ENCODE data around the gene CASP3.
"Not testable (repeated sequence)": the region's sequence is repeated elsewhere in the genome, so short reads cannot be mapped to it uniquely, and the experiment has no call there.

The CASP3 gene

GRCh38 chr4:184666670-184667069 is 17.4 kb upstream of the CASP3 start:
- no peak for DNase-seq (ENCODE audit: extremely low read depth, low read depth)
- no peak overlapping the region for H3K4me3 ChIP-seq (replicated peaks; ENCODE audit: low read depth, low read length)
- TF ChIP-seq CTCF (IDR thresholded peaks at IDR 0.05; ENCODE audit: low read depth, low read length, missing control alignments): no peak

GRCh38 chr4:184664445-184665210 is 15.4 kb upstream of the CASP3 start:
- no peak for DNase-seq (ENCODE audit: extremely low read depth, low read depth)
- H3K4me3 ChIP-seq (replicated peaks; ENCODE audit: low read depth, low read length): no peak overlapping the region
- TF ChIP-seq CTCF (IDR thresholded peaks at IDR 0.05; ENCODE audit: low read depth, low read length, missing control alignments): no peak

- DNase-seq (ENCODE audit: extremely low read depth, low read depth): no peak
- no peak overlapping the region for H3K4me3 ChIP-seq (replicated peaks; ENCODE audit: low read depth, low read length)
- TF ChIP-seq CTCF (IDR thresholded peaks at IDR 0.05; ENCODE audit: low read depth, low read length, missing control alignments): no peak
Measured at GRCh38 chr4:184662236-184662635, 13.0 kb upstream of the CASP3 start.

GRCh38 chr4:184660978-184661377 is 11.7 kb upstream of the CASP3 start:
- TF ChIP-seq CTCF (IDR thresholded peaks at IDR 0.05; ENCODE audit: low read depth, low read length, missing control alignments): no peak
- DNase-seq (ENCODE audit: extremely low read depth, low read depth): no peak
- H3K4me3 ChIP-seq (replicated peaks; ENCODE audit: low read depth, low read length): no peak overlapping the region

- H3K4me3 ChIP-seq (replicated peaks; ENCODE audit: low read depth, low read length); DNase-seq (ENCODE audit: extremely low read depth, low read depth): not testable (repeated sequence)
Measured at GRCh38 chr4:184657820-184658219, 8.6 kb upstream of the CASP3 start.

- DNase-seq (ENCODE audit: extremely low read depth, low read depth): no peak
- H3K4me3 ChIP-seq (replicated peaks; ENCODE audit: low read depth, low read length): no peak overlapping the region
- no peak for TF ChIP-seq CTCF (IDR thresholded peaks at IDR 0.05; ENCODE audit: low read depth, low read length, missing control alignments)
Measured at GRCh38 chr4:184657144-184657543, 7.9 kb upstream of the CASP3 start.

GRCh38 chr4:184655889-184656869 is 6.9 kb upstream of the CASP3 start:
- no peak overlapping the region for H3K4me3 ChIP-seq (replicated peaks; ENCODE audit: low read depth, low read length)
- no peak for TF ChIP-seq CTCF (IDR thresholded peaks at IDR 0.05; ENCODE audit: low read depth, low read length, missing control alignments)
- no peak for DNase-seq (ENCODE audit: extremely low read depth, low read depth)
